ENCODE measurements around the gene IRF3. TPM values are rescaled to one million over a fixed set of nuclear protein-coding genes. Genes with fewer than 3 reads are reported as not detected.
A peak's percentile ranks its signal among the peaks of the same experiment; 100 is the strongest.
"Not testable (repeated sequence)": the region's sequence is repeated elsewhere in the genome, so short reads cannot be mapped to it uniquely, and the experiment has no call there.

The IRF3 gene
- total RNA-seq, 1 experiment from 2014 or later: 133 TPM

DNA sequence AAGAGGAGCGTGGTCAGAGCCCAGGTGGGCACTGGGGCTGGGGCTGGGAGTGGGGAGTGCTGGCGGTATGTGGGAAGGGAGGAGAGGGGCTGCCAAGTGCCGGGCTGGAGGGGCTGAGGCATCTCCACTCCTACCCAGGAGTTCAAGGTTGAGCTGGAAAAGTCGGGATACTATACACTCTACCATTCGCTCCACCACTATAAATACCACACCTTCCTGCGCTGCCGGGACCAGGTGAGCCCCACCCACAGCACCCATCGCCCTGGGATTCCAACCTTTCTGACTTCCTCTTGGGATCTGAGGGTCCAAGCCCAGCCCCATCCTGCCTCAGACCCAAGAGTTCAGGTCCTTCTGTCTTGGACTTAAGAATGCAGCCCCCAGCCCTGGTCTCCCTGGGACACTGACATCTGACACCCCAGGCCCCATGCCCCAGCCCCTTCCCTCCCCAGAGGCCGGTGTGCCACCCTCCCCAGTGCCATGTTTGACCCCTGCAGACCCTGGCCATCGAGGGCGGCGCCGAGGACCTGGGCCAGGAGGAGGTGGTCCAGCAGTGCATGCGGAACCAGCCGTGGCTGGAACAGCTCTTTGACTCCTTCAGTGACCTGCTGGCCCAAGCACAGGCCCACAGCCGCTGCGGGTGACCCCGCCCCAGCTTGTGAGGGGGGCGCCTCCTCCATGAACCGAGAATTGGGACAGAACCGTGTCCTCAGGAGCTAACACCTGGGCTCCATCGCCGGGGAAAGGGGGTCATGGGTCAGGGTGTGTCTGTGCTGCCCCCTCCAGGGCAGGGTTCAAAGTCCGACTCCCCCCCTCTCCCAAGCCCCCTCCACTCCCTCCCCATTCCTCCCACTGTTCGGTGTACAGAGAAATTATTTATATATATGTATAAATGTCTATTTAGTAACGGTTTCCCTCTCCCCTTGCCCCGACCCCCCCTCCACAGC, 40.4 kb downstream of the IRF3 start:
- no peak for DNase-seq (ENCODE audit: low spot score)

DNA sequence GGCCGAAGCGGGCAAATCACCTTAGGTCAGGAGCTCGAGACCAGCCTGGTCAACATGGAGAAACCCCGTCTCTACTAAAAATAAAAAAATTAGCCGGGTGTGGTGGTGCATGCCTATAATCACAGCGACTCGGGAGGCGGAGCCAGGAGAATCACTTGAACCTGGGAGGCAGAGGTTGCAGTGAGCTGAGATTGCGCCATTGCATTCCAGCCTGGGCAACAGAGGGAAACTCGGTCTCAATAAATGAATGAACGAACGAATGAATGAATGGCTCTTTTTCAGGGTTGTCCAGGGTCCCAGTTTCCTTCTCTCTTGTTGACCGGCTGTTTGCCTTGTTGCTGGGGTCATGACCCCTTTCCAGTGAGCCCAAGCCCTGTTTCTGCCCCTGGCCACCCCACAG, 47.8 kb downstream of the IRF3 start:
- not testable (repeated sequence) for DNase-seq (ENCODE audit: low spot score)

DNA sequence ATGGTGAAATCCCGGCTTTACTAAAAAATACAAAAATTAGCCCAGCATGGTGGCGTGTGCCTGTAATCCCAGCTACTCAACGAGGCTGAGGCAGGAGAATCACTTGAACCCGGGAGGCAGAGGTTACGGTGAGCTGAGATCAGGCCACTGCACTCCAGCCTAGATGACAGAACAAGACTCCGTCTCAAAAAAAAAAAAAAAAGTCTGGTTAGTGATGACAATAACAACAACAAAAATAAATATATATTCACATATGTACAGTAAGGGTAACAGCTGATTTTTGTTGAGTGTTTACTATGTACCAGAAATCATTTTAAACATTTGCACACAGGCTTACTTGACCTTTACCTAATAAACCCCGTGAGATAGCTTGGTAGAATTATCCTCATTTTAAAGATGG, 48.7 kb downstream of the IRF3 start:
- no peak for DNase-seq (ENCODE audit: low spot score)

DNA sequence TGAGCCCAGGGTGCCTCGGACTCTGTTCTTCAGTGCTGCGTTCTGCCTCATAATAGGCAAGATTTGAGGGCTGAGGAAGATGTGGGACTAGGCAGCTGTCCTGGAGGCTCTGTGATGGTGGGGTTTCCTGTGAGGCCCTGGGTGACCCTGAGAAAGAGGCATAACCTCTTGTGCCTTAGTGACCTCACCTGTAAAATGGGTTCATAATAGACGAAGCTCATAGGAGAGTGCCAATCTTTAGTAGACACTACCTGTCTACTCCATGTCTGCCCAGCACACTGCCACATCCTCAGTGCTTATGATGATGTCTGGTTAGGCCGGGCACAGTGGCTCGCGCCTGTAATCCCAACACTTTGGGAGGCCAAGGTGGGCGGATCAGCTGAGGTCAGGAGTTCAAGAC, 49.1 kb downstream of the IRF3 start:
- DNase-seq (ENCODE audit: low spot score): no peak

DNA sequence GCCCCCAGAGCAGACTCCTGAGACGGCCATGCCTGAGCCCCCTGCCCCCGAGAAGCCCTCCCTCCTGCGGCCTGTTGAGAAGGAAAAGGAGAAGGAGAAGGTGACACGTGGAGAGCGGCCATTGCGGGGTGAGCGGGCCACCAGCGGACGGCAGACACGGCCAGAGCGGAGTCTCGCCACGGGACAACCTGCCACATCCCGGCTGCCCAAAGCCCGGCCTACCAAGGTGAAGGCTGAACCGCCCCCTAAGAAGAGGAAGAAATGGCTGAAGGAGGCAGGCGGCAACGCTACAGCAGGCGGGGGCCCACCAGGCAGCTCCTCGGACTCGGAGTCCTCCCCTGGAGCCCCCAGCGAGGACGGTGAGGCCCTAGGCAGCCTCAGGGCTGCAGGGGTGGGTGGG, 49.8 kb downstream of the IRF3 start:
- no peak for DNase-seq (ENCODE audit: low spot score)

DNA sequence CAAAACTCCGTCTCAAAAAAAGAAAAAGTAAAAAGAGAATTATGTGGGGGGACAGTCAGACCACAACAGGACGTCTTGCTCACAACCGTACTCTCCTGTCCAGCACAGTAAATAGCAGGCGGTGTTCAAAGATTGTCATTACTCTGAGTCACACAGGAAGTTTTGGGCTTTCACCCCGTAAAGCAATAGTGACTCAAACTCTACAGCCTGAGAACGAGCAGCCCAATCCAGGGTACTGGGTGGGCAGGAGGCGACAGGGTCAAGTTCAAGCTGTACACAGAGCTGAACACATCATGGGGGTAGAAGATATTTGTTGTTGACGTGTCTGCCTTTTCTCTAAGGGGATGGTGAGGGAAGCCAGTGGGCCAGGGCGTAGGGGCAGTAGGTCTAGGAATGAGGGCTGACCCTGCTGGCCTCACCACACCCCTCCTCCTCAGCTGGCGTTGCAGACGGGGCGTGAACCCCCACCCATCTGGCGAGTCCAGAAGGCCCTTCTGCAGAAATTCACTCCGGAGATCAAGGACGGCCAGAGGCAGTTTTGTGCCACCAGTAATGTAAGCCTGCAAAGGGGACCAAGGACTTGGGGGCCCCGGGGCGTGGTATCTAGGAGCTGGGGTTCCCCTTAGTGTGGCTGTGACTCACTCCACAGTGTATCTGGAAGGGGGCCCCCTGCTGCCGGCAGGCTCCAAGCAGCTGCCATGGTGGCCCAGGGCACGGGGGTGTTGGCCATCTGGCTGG, 51.4 kb downstream of the IRF3 start:
- peak; percentile 73 for DNase-seq (ENCODE audit: low spot score)

DNA sequence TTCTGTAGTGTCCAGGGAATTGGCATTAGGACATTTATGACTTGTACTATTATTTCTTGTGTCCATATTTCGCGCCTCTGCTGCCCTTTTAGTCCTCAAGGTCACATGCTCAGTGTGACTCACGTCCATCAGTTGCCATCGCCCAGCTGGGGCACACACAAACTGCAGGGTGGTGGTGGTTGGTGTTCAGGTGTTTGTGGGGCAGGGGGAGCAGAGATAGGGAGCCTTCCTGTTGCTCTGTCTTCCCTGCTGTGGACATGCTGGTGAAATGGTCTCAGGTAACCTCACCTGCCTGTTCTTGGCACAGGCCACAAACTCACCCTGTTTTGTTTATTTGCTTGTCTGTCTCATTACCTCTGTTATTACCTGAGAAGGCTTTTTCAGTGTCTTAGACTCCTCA, 52.3 kb downstream of the IRF3 start:
- no peak for DNase-seq (ENCODE audit: low spot score)

Other genes starting within 250 kb of the IRF3 start
- gene PTH2, start 242.4 kb downstream of the IRF3 start, total RNA-seq (2014; rRNA removed; shearing (Covaris generic)): not detected in 2 replicates
- gene GFY, start 240.5 kb downstream of the IRF3 start, total RNA-seq (2014; rRNA removed; shearing (Covaris generic)): not detected in 2 replicates
- gene SLC17A7, start 224.3 kb downstream of the IRF3 start, total RNA-seq (2014; rRNA removed; shearing (Covaris generic)): 0.25 and 0.45 TPM in 2 replicates
- 99.2 and 113 TPM in 2 replicates for gene PIH1D1, start 214.0 kb downstream of the IRF3 start, total RNA-seq (2014; rRNA removed; shearing (Covaris generic))
- gene ALDH16A1, start 212.6 kb downstream of the IRF3 start, total RNA-seq (2014; rRNA removed; shearing (Covaris generic)): 17.0 and 25.7 TPM in 2 replicates
- gene FLT3LG, start 191.6 kb downstream of the IRF3 start, total RNA-seq (2014; rRNA removed; shearing (Covaris generic)): 2.6 and 6.0 TPM in 2 replicates
- 3,219 and 3,620 TPM in 2 replicates for gene RPL13A, start 178.2 kb downstream of the IRF3 start, total RNA-seq (2014; rRNA removed; shearing (Covaris generic))
- gene RPS11, start 169.4 kb downstream of the IRF3 start, total RNA-seq (2014; rRNA removed; shearing (Covaris generic)): 6,191 and 6,227 TPM in 2 replicates
- 2.3 and 2.7 TPM in 2 replicates for gene FCGRT, start 153.2 kb downstream of the IRF3 start, total RNA-seq (2014; rRNA removed; shearing (Covaris generic))
- 6.1 and 7.6 TPM in 2 replicates for gene RCN3, start 137.9 kb downstream of the IRF3 start, total RNA-seq (2014; rRNA removed; shearing (Covaris generic))
- gene NOSIP, start 85.3 kb downstream of the IRF3 start, total RNA-seq (2014; rRNA removed; shearing (Covaris generic)): 95.7 and 114 TPM in 2 replicates
- gene PRRG2, start 84.5 kb downstream of the IRF3 start, total RNA-seq (2014; rRNA removed; shearing (Covaris generic)): 0.56 TPM in 1 of 2 replicates, not detected in the other
- 0.99 and 1.0 TPM in 2 replicates for gene PRR12, start 74.7 kb downstream of the IRF3 start, total RNA-seq (2014; rRNA removed; shearing (Covaris generic))
- 21.5 and 22.7 TPM in 2 replicates for gene RRAS, start 25.7 kb downstream of the IRF3 start, total RNA-seq (2014; rRNA removed; shearing (Covaris generic))
- 13.9 and 17.5 TPM in 2 replicates for gene SCAF1, start 23.6 kb downstream of the IRF3 start, total RNA-seq (2014; rRNA removed; shearing (Covaris generic))
- gene BCL2L12, start 76 bp upstream of the IRF3 start, total RNA-seq (2014; rRNA removed; shearing (Covaris generic)): 9.0 and 14.8 TPM in 2 replicates
- 629 and 716 TPM in 2 replicates for gene PRMT1, start 11.4 kb upstream of the IRF3 start, total RNA-seq (2014; rRNA removed; shearing (Covaris generic))
- gene ADM5, start 23.7 kb upstream of the IRF3 start, total RNA-seq (2014; rRNA removed; shearing (Covaris generic)): 0.08 and 1.4 TPM in 2 replicates
- gene CPT1C, start 25.3 kb upstream of the IRF3 start, total RNA-seq (2014; rRNA removed; shearing (Covaris generic)): 1.6 and 2.6 TPM in 2 replicates
- not detected in 2 replicates for gene TSKS, start 97.4 kb upstream of the IRF3 start, total RNA-seq (2014; rRNA removed; shearing (Covaris generic))
- gene AP2A1, start 101.1 kb upstream of the IRF3 start, total RNA-seq (2014; rRNA removed; shearing (Covaris generic)): 55.5 and 61.1 TPM in 2 replicates
- 26.2 and 31.7 TPM in 2 replicates for gene FUZ, start 147.4 kb upstream of the IRF3 start, total RNA-seq (2014; rRNA removed; shearing (Covaris generic))
- 16.1 TPM in 2 replicates for gene MED25, start 152.4 kb upstream of the IRF3 start, total RNA-seq (2014; rRNA removed; shearing (Covaris generic))
- gene PTOV1, start 185.3 kb upstream of the IRF3 start, total RNA-seq (2014; rRNA removed; shearing (Covaris generic)): 99.9 and 101 TPM in 2 replicates
- gene PNKP, start 201.7 kb upstream of the IRF3 start, total RNA-seq (2014; rRNA removed; shearing (Covaris generic)): 20.5 and 22.7 TPM in 2 replicates
- gene AKT1S1, start 211.5 kb upstream of the IRF3 start, total RNA-seq (2014; rRNA removed; shearing (Covaris generic)): 12.8 and 13.4 TPM in 2 replicates
- gene TBC1D17, start 211.8 kb upstream of the IRF3 start, total RNA-seq (2014; rRNA removed; shearing (Covaris generic)): 2.6 and 6.8 TPM in 2 replicates
- 0.15 TPM in 1 of 2 replicates, not detected in the other for gene IL4I1, start 231.0 kb upstream of the IRF3 start, total RNA-seq (2014; rRNA removed; shearing (Covaris generic))